ENCODE results near the gene CTNND1. TPM values are rescaled to one million over a fixed set of nuclear protein-coding genes. Genes with fewer than 3 reads are reported as not detected.

Gene CTNND1
- total and polyA plus RNA-seq, 2 experiments from 2014 or later: 39.1 to 136 TPM

- no peaks in the 10 kb centered on the region for H3K4me1 ChIP-seq (ENCODE audit: insufficient read depth)
- no peak for TF ChIP-seq EZH2 (IDR thresholded peaks at IDR 0.05; ENCODE audit: low read depth, unreplicated experiment)
- TF ChIP-seq JUNB (IDR thresholded peaks at IDR 0.05; ENCODE audit: unreplicated experiment): no peak
- no peak for TF ChIP-seq REST (IDR thresholded peaks at IDR 0.05; ENCODE audit: unreplicated experiment)
- no peak for TF ChIP-seq STAT1 (IDR thresholded peaks at IDR 0.05; ENCODE audit: unreplicated experiment)
- no peak for TF ChIP-seq POLR2AphosphoS5 (IDR thresholded peaks at IDR 0.05; ENCODE audit: low read depth)
- no peak for TF ChIP-seq ZNF462 (CRISPR knock-in tag; IDR thresholded peaks at IDR 0.05)
- no peak for TF ChIP-seq NANOG (IDR thresholded peaks at IDR 0.05; ENCODE audit: borderline replicate concordance)
- no peak for TF ChIP-seq ZNF331 (CRISPR knock-in tag; IDR thresholded peaks at IDR 0.05; ENCODE audit: low read depth)
- TF ChIP-seq ZNF114 (CRISPR knock-in tag; IDR thresholded peaks at IDR 0.05): no peak
- DNase-seq (ENCODE audit: low spot score) (no peak), ATAC-seq (no peak)
- H3K36me3 Mint-ChIP-seq (ENCODE audit: low read depth): peaks cover 63% of the 10 kb centered on the region
- H2AFZ ChIP-seq: no peak overlapping the region
- H3K27ac Mint-ChIP-seq: no peak overlapping the region
- H3K4me1 Mint-ChIP-seq: no peaks in the 10 kb centered on the region
- H3K4me3 ChIP-seq: no peak overlapping the region
- H3F3A ChIP-seq (replicated peaks; ENCODE audit: low read depth): peaks cover 7% of the 10 kb centered on the region; the same call in 1 of the 2 replicates
- peaks cover 6% of the 10 kb centered on the region for H3K27me3 Mint-ChIP-seq (ENCODE audit: insufficient read depth, low read depth, poor library complexity)
- H3K27me3 ChIP-seq (ENCODE audit: insufficient read depth): no peaks in the 10 kb centered on the region
- H4K20me1 ChIP-seq (replicated peaks; ENCODE audit: insufficient read depth): no peaks in the 10 kb centered on the region; the same call in 1 of the 2 replicates
- no peaks in the 10 kb centered on the region for H3K79me2 ChIP-seq (replicated peaks; ENCODE audit: insufficient read depth)
- no peak overlapping the region for H3K4me3 Mint-ChIP-seq
- H3K4me2 ChIP-seq: no peak overlapping the region
- H3K9me3 Mint-ChIP-seq: no peaks in the 10 kb centered on the region; the same call in 2 of the 3 replicates
- no peaks in the 10 kb centered on the region for H3K9me2 ChIP-seq (ENCODE audit: insufficient read depth)
- H3K36me3 ChIP-seq (ENCODE audit: insufficient read depth): peaks cover 56% of the 10 kb centered on the region
- no peak overlapping the region for H3K27ac ChIP-seq (ENCODE audit: low read depth)
These were observed 53.9 kb downstream of the CTNND1 start for GRCh38 chr11:57815476-57815875.

All from GM23338 (cell line).